Suprapubic skin (tissue), 4 donors: ENCODE results near the gene PSPH. TPM values are rescaled to one million over a fixed set of nuclear protein-coding genes. Genes with fewer than 3 reads are reported as not detected.
"Not testable (repeated sequence)": the region's sequence is repeated elsewhere in the genome, so short reads cannot be mapped to it uniquely, and the experiment has no call there.

ENCODE experiments used
- DNase-seq, 2 donors: peaks; one replicate each; pipeline ENCODE4 v3.0.0-alpha.2; 2019; ENCODE audit warnings: low spot score in 2 of 2
- H3K27ac ChIP-seq: fragments of 200-600 bp; sonication (generic); one replicate; pipeline ENCODE4 v1.5.1; 2019
- H3K27me3 ChIP-seq: fragments of 200-600 bp; sonication (generic); one replicate; pipeline ENCODE4 v1.5.1; 2019
- H3K36me3 ChIP-seq: fragments of 200-600 bp; sonication (generic); one replicate; pipeline ENCODE4 v1.5.1; 2019
- H3K4me1 ChIP-seq: fragments of 200-600 bp; sonication (generic); one replicate; pipeline ENCODE4 v1.5.1; 2019
- H3K4me3 ChIP-seq: fragments of 200-600 bp; sonication (generic); one replicate; pipeline ENCODE4 v1.5.1; 2019; ENCODE audit warnings: mild to moderate bottlenecking
- H3K9me3 ChIP-seq: fragments of 200-600 bp; sonication (generic); one replicate; pipeline ENCODE4 v1.5.1; 2019
- CTCF ChIP-seq, 2 donors: fragments of 200-600 bp in 1 of 2; fragments of 450-650 bp in 1 of 2; sonication (generic) in 1 of 2; IDR thresholded peaks; one replicate each; pipeline ENCODE4 v1.5.1; 2016 to 2019; ENCODE audit warnings: antibody characterized with exemption in 2 of 2, mild to moderate bottlenecking in 1 of 2, moderate library complexity in 1 of 2
- EP300 ChIP-seq: sonication (generic); formaldehyde crosslinking; IDR thresholded peaks from one replicate; pipeline ENCODE4 v1.6.1; 2017; ENCODE audit warnings: antibody characterized with exemption
- POLR2A ChIP-seq, 2 donors: fragments of 450-650 bp; IDR thresholded peaks; one replicate each; pipeline ENCODE4 v1.6.1; 2017; ENCODE audit warnings: antibody characterized with exemption in 2 of 2, mild to moderate bottlenecking in 2 of 2, moderate library complexity in 2 of 2
- POLR2AphosphoS5 ChIP-seq, 3 donors: sonication (generic); formaldehyde crosslinking; IDR thresholded peaks; one replicate each; pipeline ENCODE4 v1.6.1; 2017; ENCODE audit warnings: antibody characterized with exemption in 3 of 3
- WGBS: methylation state at CpG from one replicate; pipeline ENCODE4 v1.1.5; 2018; 5-methylcytosine and 5-hydroxymethylcytosine counted together
- total RNA-seq, 4 donors: library from RNA; depleted of rRNA; stranded (reverse); fragments of >200 nt; gene quantifications; one replicate each; pipeline ENCODE4 v1.1.0, GENCODE V29; 2016

The PSPH gene
- total RNA-seq, 4 donors from 2014 or later, result 4.1 to 19.2 (median 14.1) TPM

GRCh38 chr7:56023500-56023899, 27.7 kb downstream of the PSPH start:
- Histone ChIP-seq H3K27me3 (no peaks in the 10 kb centered on the region), H3K36me3 (peaks cover 16% of the 10 kb centered on the region), H3K4me1 (no peaks in the 10 kb centered on the region), H3K4me3 (no peak overlapping the region), H3K9me3 (no peaks in the 10 kb centered on the region), H3K27ac (no peak overlapping the region)
- no peak for TF ChIP-seq CTCF (IDR thresholded peaks at IDR 0.05)
- no peak for DNase-seq

GRCh38 chr7:56019501-56019900, 31.7 kb downstream of the PSPH start:
- Histone ChIP-seq H3K4me1 (no peaks in the 10 kb centered on the region), H3K36me3 (peaks cover 16% of the 10 kb centered on the region), H3K4me3 (no peak overlapping the region), H3K27ac (no peak overlapping the region), H3K9me3 (no peaks in the 10 kb centered on the region), H3K27me3 (no peaks in the 10 kb centered on the region)
- no peak for TF ChIP-seq POLR2A (IDR thresholded peaks at IDR 0.05)
- TF ChIP-seq POLR2AphosphoS5 (IDR thresholded peaks at IDR 0.05), result no peak
- TF ChIP-seq CTCF (IDR thresholded peaks at IDR 0.05), result no peak
- no peak for TF ChIP-seq EP300
- WGBS, result 80% methylated on average over 9 of the region's 9 CpGs
- DNase-seq, result no peak

- WGBS, result 92% methylated on average over 3 of the region's 3 CpGs
- H3K4me3 ChIP-seq, result not testable (repeated sequence)
These were observed 34.2 kb downstream of the PSPH start for GRCh38 chr7:56017015-56017414.

GRCh38 chr7:56009695-56010094, 41.5 kb downstream of the PSPH start:
- TF ChIP-seq CTCF (IDR thresholded peaks at IDR 0.05), result no peak
- 44% methylated on average over 5 of the region's 7 CpGs for WGBS
- Histone ChIP-seq H3K36me3 (peaks cover 12% of the 10 kb centered on the region), H3K9me3 (no peaks in the 10 kb centered on the region), H3K27ac (no peak overlapping the region), H3K27me3 (no peaks in the 10 kb centered on the region), H3K4me3 (no peak overlapping the region), H3K4me1 (peaks cover 10% of the 10 kb centered on the region)
- DNase-seq, result no peak

More at GRCh38 chr7:56017015-56017414, 34.2 kb downstream of the PSPH start:
- H3K27ac ChIP-seq, H3K27me3 ChIP-seq, DNase-seq, H3K4me1 ChIP-seq, H3K9me3 ChIP-seq: not testable (repeated sequence)
- H3K36me3 ChIP-seq, result peaks cover 28% of the 10 kb centered on the region

GRCh38 chr7:56007891-56008290, 43.4 kb downstream of the PSPH start:
- TF ChIP-seq EP300 (no peak), POLR2AphosphoS5 (IDR thresholded peaks at IDR 0.05) (no peak), CTCF (IDR thresholded peaks at IDR 0.05) (no peak), POLR2A (IDR thresholded peaks at IDR 0.05) (no peak)
- H3K4me3 ChIP-seq, result no peak overlapping the region
- H3K27ac ChIP-seq, result no peak overlapping the region
- H3K9me3 ChIP-seq, result no peaks in the 10 kb centered on the region
- DNase-seq, result no peak
- H3K4me1 ChIP-seq, result peaks cover 10% of the 10 kb centered on the region
- H3K36me3 ChIP-seq, result no peaks in the 10 kb centered on the region
- WGBS, result 86% methylated on average over 9 of the region's 9 CpGs
- no peaks in the 10 kb centered on the region for H3K27me3 ChIP-seq

GRCh38 chr7:56007167-56007652, 44.0 kb downstream of the PSPH start:
- no peaks in the 10 kb centered on the region for H3K27me3 ChIP-seq
- H3K4me3 ChIP-seq, result no peak overlapping the region
- no peaks in the 10 kb centered on the region for H3K36me3 ChIP-seq
- TF ChIP-seq CTCF (IDR thresholded peaks at IDR 0.05) (no peak), POLR2A (IDR thresholded peaks at IDR 0.05) (no peak), EP300 (no peak)
- H3K27ac ChIP-seq, result no peak overlapping the region
- WGBS, result 86% methylated on average over 4 of the region's 4 CpGs
- H3K4me1 ChIP-seq, result peaks cover 10% of the 10 kb centered on the region
- DNase-seq, result no peak
- no peaks in the 10 kb centered on the region for H3K9me3 ChIP-seq
